HepG2 (cell line): ENCODE data around the gene UBE2O. TPM values are rescaled to one million over a fixed set of nuclear protein-coding genes. Genes with fewer than 3 reads are reported as not detected.

ENCODE experiments used
- AFF4 ChIP-seq: sonication (generic); formaldehyde crosslinking; IDR thresholded peaks from 2 replicates; pipeline ENCODE4 v1.4.0; 2020; ENCODE audit warnings: missing genetic modification reagents
- CTCF ChIP-seq: sonication (generic); formaldehyde crosslinking; IDR thresholded peaks from 2 replicates; pipeline ENCODE4 v1.5.0; 2020; ENCODE audit warnings: mild to moderate bottlenecking, missing genetic modification reagents, moderate library complexity
- ELF3 ChIP-seq: IDR thresholded peaks from 2 replicates; pipeline ENCODE4 v1.6.1; 2016; ENCODE audit warnings: missing genetic modification reagents, missing compliant biosample characterization
- FOXM1 ChIP-seq: sonication (generic); formaldehyde crosslinking; IDR thresholded peaks from 2 replicates; pipeline ENCODE4 v1.5.0; 2020; ENCODE audit warnings: missing genetic modification reagents
- HNF4G ChIP-seq, 2 experiments: sonication (generic) in 1 of 2; formaldehyde crosslinking in 1 of 2; IDR thresholded peaks; 2 replicates each; pipeline versions ENCODE4 v1.4.0 to v1.6.1; 2011 to 2020; ENCODE audit warnings: borderline replicate concordance in 2 of 2, low read depth in 2 of 2, mild to moderate bottlenecking in 2 of 2, low read length in 1 of 2, missing genetic modification reagents in 1 of 2, moderate library complexity in 1 of 2
- NFE2 ChIP-seq: sonication (generic); formaldehyde crosslinking; IDR thresholded peaks from 2 replicates; pipeline ENCODE4 v1.4.0; 2020; ENCODE audit warnings: missing genetic modification reagents
- NKX3-1 ChIP-seq: sonication (generic); formaldehyde crosslinking; IDR thresholded peaks from 2 replicates; pipeline ENCODE4 v1.5.0; 2020; ENCODE audit warnings: missing genetic modification reagents
- SMC3 ChIP-seq: IDR thresholded peaks from 2 replicates; pipeline ENCODE4 v1.6.1; 2011; ENCODE audit warnings: low read length, improper control_type of control experiment
- SOX5 ChIP-seq: IDR thresholded peaks from 2 replicates; pipeline ENCODE4 v1.6.1; 2016; ENCODE audit warnings: borderline replicate concordance
- STAG1 ChIP-seq: sonication (generic); formaldehyde crosslinking; IDR thresholded peaks from 2 replicates; pipeline ENCODE4 v1.4.0; 2020; ENCODE audit warnings: missing genetic modification reagents
- STAT5B ChIP-seq: sonication (generic); formaldehyde crosslinking; IDR thresholded peaks from 2 replicates; pipeline ENCODE4 v1.4.0; 2020; ENCODE audit warnings: missing genetic modification reagents
- ZNF207 ChIP-seq: fragments of 450-650 bp; IDR thresholded peaks from 2 replicates; pipeline ENCODE4 v1.6.1; 2016; ENCODE audit warnings: antibody characterized with exemption, borderline replicate concordance
- ZNF282 ChIP-seq: fragments of 450-650 bp; IDR thresholded peaks from 2 replicates; pipeline ENCODE4 v1.6.1; 2018; ENCODE audit not compliant: partially characterized antibody
- ZNF580 ChIP-seq: IDR thresholded peaks from 2 replicates; pipeline ENCODE4 v1.6.1; 2016; ENCODE audit warnings: low read depth, borderline replicate concordance
- ZNF597 ChIP-seq: sonication (generic); formaldehyde crosslinking; IDR thresholded peaks from 2 replicates; pipeline ENCODE4 v1.5.0; 2020; ENCODE audit warnings: missing genetic modification reagents
- ZNF607 ChIP-seq: sonication (generic); formaldehyde crosslinking; IDR thresholded peaks from 2 replicates; pipeline ENCODE4 v1.5.1; 2020; ENCODE audit warnings: missing genetic modification reagents, mild to moderate bottlenecking, borderline replicate concordance
- ZNF749 ChIP-seq: sonication (generic); formaldehyde crosslinking; IDR thresholded peaks from 2 replicates; pipeline ENCODE4 v1.8.0; 2022; ENCODE audit warnings: mild to moderate bottlenecking, missing genetic modification reagents, moderate library complexity, borderline replicate concordance
- ZSCAN25 ChIP-seq: sonication (generic); formaldehyde crosslinking; IDR thresholded peaks from 2 replicates; pipeline ENCODE4 v1.8.0; 2022; ENCODE audit warnings: mild to moderate bottlenecking, missing genetic modification reagents
- polyA plus RNA-seq, 8 experiments: library from polyadenylated mRNA; depleted of rRNA in 3 of 8; stranded (reverse) in 7 of 8; unstranded in 1 of 8; fragments of >200 nt; fragmentation: Illumina TruSeq in 4 of 8; extraction: Trizol in 4 of 8; gene quantifications; 2 replicates each; pipeline versions ENCODE4 v1.2.1 to v1.2.3, GENCODE V29; 2011 to 2016; ENCODE audit warnings: low read depth in 4 of 8, missing spikeins in 1 of 8, mixed read lengths in 1 of 8; ENCODE audit not compliant: insufficient read depth in 1 of 8
- total RNA-seq, 5 experiments: library from RNA; depleted of rRNA; stranded (reverse); fragments of >200 nt; fragmentation: Illumina TruSeq; extraction: Trizol; gene quantifications; 2 replicates each; pipeline ENCODE4 v1.2.3, GENCODE V29; 2016; ENCODE audit warnings: low read depth in 1 of 5
- TF ChIP-seq, protein P1 (sequence below): sonication (generic); formaldehyde crosslinking; IDR thresholded peaks from 2 replicates; pipeline ENCODE4 v1.8.0; 2022; ENCODE audit warnings: missing genetic modification reagents, mild to moderate bottlenecking, moderate library complexity, borderline replicate concordance
- TF ChIP-seq, protein P2 (sequence below): sonication (generic); formaldehyde crosslinking; IDR thresholded peaks from 2 replicates; pipeline ENCODE4 v1.8.1; 2023; ENCODE audit warnings: missing genetic modification reagents, mild to moderate bottlenecking, borderline replicate concordance

UBE2O gene
- total and polyA plus RNA-seq, 2 of the 13 experiments (the other 11 are each of a cell fraction or from before 2014, with no cell fraction given) = 21.5 to 23.5 TPM

DNA sequence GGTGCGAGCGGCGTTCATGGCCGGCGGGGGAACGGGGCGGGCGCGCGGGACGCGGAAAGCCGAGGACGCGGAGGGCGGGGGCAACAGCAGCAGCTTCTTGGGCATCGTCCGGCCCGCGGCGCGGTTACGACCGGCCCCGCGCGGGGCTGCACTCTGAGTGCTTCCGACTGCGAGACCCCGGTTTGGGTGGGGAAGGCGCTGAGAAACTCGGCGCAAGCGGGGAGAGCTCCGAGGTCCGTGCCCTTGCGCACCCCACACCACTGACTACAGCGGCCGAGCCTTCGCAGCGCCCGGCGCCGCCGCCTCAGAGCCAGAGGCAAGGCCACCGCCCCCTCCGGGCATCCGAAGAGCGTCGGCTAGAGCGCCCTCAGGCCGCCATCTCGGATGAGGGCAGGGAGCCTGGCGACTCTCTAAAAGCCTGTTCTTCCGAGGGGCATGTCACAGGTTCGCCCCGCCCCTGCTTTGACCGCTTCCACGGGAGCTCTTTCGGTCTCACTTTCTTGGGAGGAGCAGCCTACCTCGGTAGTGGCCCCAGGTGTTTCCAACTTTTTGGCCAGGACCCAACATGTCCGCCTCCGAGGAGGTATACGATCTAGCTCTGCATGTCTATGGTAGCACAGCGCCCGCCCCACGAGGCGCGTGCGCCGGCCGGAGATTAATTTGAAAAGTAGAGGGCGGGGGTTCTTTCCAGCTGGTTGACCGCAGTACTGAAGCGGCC lies 99.2 kb downstream of the UBE2O start, which contains the start of gene PRPSAP1 (continued):
- TF ChIP-seq ZNF580 (CRISPR knock-in tag) (peak; percentile 93), STAT5B (CRISPR knock-in tag) (peak; percentile 48; the same call in 1 of the 2 replicates), ZNF597 (CRISPR knock-in tag) (no peak), STAG1 (CRISPR knock-in tag) (peak; percentile 29; the same call in 1 of the 2 replicates), ZNF207 (no peak), FOXM1 (CRISPR knock-in tag) (no peak), NFE2 (CRISPR knock-in tag) (no peak), SMC3 (no peak), ZNF607 (peak; percentile 89), AFF4 (CRISPR knock-in tag) (peak; percentile 92), ZNF282 (no peak), CTCF (peak; percentile 51), ZSCAN25 (CRISPR knock-in tag) (peak; percentile 79), SOX5 (CRISPR knock-in tag) (peak; percentile 53; the same call in 1 of the 2 replicates), NKX3-1 (peak; percentile 89), ZNF749 (peak; percentile 93), HNF4G (IDR thresholded peaks at IDR 0.05; ENCODE audit: borderline replicate concordance, low read depth, low read length) (peak; percentile 9; the same call in 1 of the 2 replicates), HNF4G (CRISPR knock-in tag; IDR thresholded peaks at IDR 0.05; ENCODE audit: borderline replicate concordance, low read depth) (peak; percentile 77), ELF3 (peak; percentile 60)
- TF ChIP-seq, protein P1, sequence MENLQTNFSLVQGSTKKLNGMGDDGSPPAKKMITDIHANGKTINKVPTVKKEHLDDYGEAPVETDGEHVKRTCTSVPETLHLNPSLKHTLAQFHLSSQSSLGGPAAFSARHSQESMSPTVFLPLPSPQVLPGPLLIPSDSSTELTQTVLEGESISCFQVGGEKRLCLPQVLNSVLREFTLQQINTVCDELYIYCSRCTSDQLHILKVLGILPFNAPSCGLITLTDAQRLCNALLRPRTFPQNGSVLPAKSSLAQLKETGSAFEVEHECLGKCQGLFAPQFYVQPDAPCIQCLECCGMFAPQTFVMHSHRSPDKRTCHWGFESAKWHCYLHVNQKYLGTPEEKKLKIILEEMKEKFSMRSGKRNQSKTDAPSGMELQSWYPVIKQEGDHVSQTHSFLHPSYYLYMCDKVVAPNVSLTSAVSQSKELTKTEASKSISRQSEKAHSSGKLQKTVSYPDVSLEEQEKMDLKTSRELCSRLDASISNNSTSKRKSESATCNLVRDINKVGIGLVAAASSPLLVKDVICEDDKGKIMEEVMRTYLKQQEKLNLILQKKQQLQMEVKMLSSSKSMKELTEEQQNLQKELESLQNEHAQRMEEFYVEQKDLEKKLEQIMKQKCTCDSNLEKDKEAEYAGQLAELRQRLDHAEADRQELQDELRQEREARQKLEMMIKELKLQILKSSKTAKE (CRISPR knock-in tag) = 0 out of 2 replicates have a peak, but pooled peaks have one; percentile 65
- TF ChIP-seq, protein P2, sequence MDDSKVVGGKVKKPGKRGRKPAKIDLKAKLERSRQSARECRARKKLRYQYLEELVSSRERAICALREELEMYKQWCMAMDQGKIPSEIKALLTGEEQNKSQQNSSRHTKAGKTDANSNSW = peak; percentile 90; the same call in 1 of the 2 replicates
